Coronary artery (tissue), 2 donors: ENCODE data around the gene CA12.

Experiments used
- DNase-seq: peaks from one replicate; pipeline ENCODE4 v3.0.0-alpha.2; 2017; ENCODE audit warnings: low spot score
- H3K27ac ChIP-seq, 2 donors: fragments of 200-600 bp; sonication (generic); one replicate each; pipeline ENCODE4 v1.5.1; 2016 to 2019
- H3K4me3 ChIP-seq: fragments of 200-600 bp; sonication (generic); 2 replicates; pipeline ENCODE4 v1.5.1; 2016; ENCODE audit warnings: mild to moderate bottlenecking, moderate library complexity
- CTCF ChIP-seq: fragments of 200-600 bp; sonication (generic); IDR thresholded peaks from one replicate; pipeline ENCODE4 v1.5.1; 2019; ENCODE audit warnings: antibody characterized with exemption

Gene CA12

DNA sequence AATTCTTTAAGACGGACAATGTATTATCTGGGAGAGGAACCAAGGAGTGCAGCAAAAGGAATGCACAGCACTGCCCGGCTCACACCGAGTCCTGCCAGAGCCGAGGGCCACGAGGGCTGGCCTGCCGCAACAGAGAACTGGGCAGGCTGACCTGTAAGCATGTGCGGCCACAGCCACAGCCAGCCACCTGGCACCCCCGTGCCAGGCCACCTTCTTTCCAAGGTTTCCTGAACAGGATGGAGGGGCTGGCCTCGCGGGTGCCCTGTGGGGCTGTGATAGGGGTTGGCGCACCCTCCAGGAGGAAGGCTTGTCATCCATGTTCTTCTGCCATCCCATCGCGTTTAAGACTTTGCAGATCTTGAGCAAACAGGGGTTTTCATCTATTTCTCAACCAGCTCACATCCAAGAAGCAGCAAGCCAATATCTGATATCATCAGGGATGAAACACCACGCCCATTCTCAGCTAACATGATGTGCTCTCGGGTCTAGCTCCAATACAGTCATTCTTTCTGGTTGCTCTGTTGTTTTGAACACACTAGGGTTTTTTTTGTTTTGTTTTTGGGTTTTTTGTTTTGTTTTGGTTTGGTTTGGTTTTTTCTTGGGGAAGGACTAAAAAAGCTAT lies 10.2 kb downstream of the CA12 start:
- DNase-seq = no peak
- Histone ChIP-seq H3K27ac (peak overlapping the region in 1 of 2 donors; percentile 83), H3K4me3 (no peak overlapping the region)
- no peak for TF ChIP-seq CTCF

- no peak for TF ChIP-seq CTCF
- no peak overlapping the region for H3K4me3 ChIP-seq
- DNase-seq = no peak
- H3K27ac ChIP-seq = no peak overlapping the region
Observed at GRCh38 chr15:63370764-63371163, 10.9 kb downstream of the CA12 start.

DNA sequence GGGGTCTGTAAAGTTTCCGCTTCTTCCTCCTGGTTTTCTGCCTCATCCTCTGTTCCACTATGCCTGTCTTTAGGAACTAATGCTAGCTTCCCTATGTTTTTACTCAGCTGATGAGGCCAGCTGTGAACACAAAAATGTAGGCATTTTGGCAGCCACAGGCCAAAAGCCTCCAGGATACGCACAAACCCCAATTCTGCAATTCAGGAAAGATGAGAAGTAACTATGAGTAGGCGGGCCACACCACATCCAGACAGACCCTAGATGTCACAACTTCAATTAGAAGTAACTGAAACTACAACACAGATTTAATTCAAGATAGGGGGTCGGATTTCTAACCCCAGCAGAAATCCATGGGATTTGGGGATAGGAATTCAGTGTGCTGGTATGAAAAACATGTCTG lies 11.9 kb downstream of the CA12 start:
- H3K27ac ChIP-seq = no peak overlapping the region
- no peak for TF ChIP-seq CTCF
- no peak overlapping the region for H3K4me3 ChIP-seq
- no peak for DNase-seq

- TF ChIP-seq CTCF = no peak
- Histone ChIP-seq H3K27ac (no peak overlapping the region), H3K4me3 (no peak overlapping the region)
- no peak for DNase-seq
Observed at GRCh38 chr15:63369296-63369695, 12.3 kb downstream of the CA12 start.

DNA sequence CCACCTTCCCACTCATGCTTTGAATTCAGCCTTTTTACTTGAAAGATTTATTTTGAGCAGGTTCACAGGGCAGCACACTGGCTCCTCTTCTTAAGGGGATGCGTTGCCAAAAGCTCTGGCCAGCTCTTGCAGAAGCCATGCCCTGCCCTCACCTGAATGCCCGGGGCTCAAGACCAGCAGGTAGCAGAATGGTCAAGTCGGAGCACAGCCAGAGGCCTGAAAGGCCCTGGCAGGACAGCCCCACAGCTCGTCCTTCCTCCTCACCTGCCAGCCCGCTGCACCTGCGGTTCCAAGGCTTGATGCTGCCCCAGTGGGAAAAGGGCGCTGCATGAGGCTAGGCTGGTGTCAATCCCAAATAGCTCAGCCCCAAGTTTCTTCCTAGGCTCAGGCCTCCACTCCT lies 13.1 kb downstream of the CA12 start:
- no peak overlapping the region for H3K27ac ChIP-seq
- no peak overlapping the region for H3K4me3 ChIP-seq
- no peak for TF ChIP-seq CTCF
- DNase-seq = no peak

DNA sequence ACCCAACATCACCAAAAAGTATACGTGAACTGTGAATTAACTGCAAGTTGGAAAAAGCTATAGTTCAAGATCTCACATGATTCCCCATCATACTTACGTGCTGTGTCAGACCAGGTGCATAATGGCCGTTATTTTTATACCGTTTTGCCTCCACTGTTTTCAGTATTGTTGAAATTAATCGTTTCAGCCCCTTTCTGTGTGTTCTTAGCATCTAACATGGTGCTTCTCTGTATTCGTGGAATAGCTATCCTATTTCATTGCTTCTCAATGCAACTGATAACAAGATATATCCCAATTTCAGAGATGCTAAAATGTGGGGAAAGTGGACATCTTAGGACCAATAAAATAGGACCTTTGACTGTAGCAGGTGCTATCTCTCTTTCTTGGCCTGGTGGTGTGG lies 13.7 kb downstream of the CA12 start:
- Histone ChIP-seq H3K27ac (no peak overlapping the region), H3K4me3 (no peak overlapping the region)
- TF ChIP-seq CTCF = no peak
- DNase-seq = no peak

GRCh38 chr15:63367390-63367789 lies 14.3 kb downstream of the CA12 start:
- H3K27ac ChIP-seq = no peak overlapping the region
- TF ChIP-seq CTCF = no peak
- no peak overlapping the region for H3K4me3 ChIP-seq
- DNase-seq = no peak
